HCT116 (cell line): ENCODE data around the gene HUNK. TPM values are rescaled to one million over a fixed set of nuclear protein-coding genes. Genes with fewer than 3 reads are reported as not detected.

Experiments
- ATAC-seq: fragments of 200-7000 bp; cut with Tn5 transposase; 2 replicates; pipeline ENCODE4 v1.9.1; 2020; ENCODE audit warnings: mild to moderate bottlenecking, moderate library complexity
- BruUV-seq: library from RNA; stranded (reverse); fragments of 400-500 nt; replicated peaks from 2 replicates; lab custom pipeline; 2021; lab: Mats Ljungman, UMichigan
- CTCF ChIA-PET: fragments of 300-600 bp; sonication (Branson Sonifier 250); formaldehyde crosslinking; loops from one replicate; lab custom pipeline; 2021; ENCODE audit warnings: antibody characterized with exemption; lab: Charles Lee
- POLR2A ChIA-PET: fragments of 300-600, 350-600 bp; sonication (Branson Sonifier 250); formaldehyde crosslinking; loops from one replicate; lab custom pipeline; 2021; ENCODE audit warnings: antibody characterized with exemption; lab: Charles Lee
- RAD21 ChIA-PET, 2 experiments: fragments of 300-600 bp; sonication (Branson Sonifier 250); formaldehyde crosslinking; loops; one replicate each; lab custom pipeline; 2023; ENCODE audit warnings: low total read pairs in 2 of 2; ENCODE audit not compliant: uncharacterized antibody in 2 of 2, unreplicated experiment in 2 of 2, low non-redundant PET in 1 of 2; lab: Charles Lee
- DNase-seq: peaks from one replicate; pipeline ENCODE4 v3.0.0-alpha.2; 2010; ENCODE audit warnings: low read depth, low spot score
- H2AFZ ChIP-seq: fragments of 200-600 bp; shearing (Covaris generic), sonication (generic); 2 replicates; pipeline ENCODE4 v1.6.1; 2017; ENCODE audit warnings: low read depth, mixed run types, mixed read lengths, antibody characterized with exemption, low read length; ENCODE audit not compliant: poor library complexity, severe bottlenecking
- H3K27ac ChIP-seq: 2 replicates; pipeline ENCODE4 v1.5.1; 2012; ENCODE audit warnings: low read depth, low read length
- H3K27me3 ChIP-seq: fragments of 200-600 bp; sonication (generic); 2 replicates; pipeline ENCODE4 v1.6.1; 2016; ENCODE audit warnings: mixed run types, low read length, mixed read lengths; ENCODE audit not compliant: insufficient read depth
- H3K36me3 ChIP-seq, 2 experiments: fragments of 200-500 bp in 1 of 2; fragments of 200-600 bp in 1 of 2; sonication (Bioruptor generic) in 1 of 2; sonication (generic) in 1 of 2; 2 replicates each; pipeline versions ENCODE4 v1.5.1 to v1.6.1; 2014 to 2016; ENCODE audit warnings: low read length in 2 of 2, inconsistent platforms in 1 of 2, mixed read lengths in 1 of 2, mixed run types in 1 of 2; ENCODE audit not compliant: insufficient read depth in 2 of 2, control insufficient read depth in 1 of 2
- H3K4me1 ChIP-seq, 2 experiments: fragments of 200-600 bp in 1 of 2; sonication (generic) in 1 of 2; 2 replicates each; pipeline versions ENCODE4 v1.5.1 to v1.6.1; 2012 to 2017; ENCODE audit warnings: low read length in 2 of 2, inconsistent platforms in 1 of 2, mild to moderate bottlenecking in 1 of 2, mixed read lengths in 1 of 2, mixed run types in 1 of 2, moderate library complexity in 1 of 2; ENCODE audit not compliant: insufficient read depth in 2 of 2, control insufficient read depth in 1 of 2
- H3K4me2 ChIP-seq: fragments of 200-600 bp; sonication (generic); 2 replicates; pipeline ENCODE4 v1.6.1; 2017; ENCODE audit warnings: mixed run types, low read length, mixed read lengths
- H3K4me3 ChIP-seq, 2 experiments: fragments of 200-600 bp in 1 of 2; sonication (generic) in 1 of 2; replicated peaks in 1 of 2; 2 replicates each; pipeline ENCODE4 v1.5.1; 2011 to 2016; ENCODE audit warnings: low read length in 2 of 2, control low read depth in 1 of 2, low read depth in 1 of 2, mild to moderate bottlenecking in 1 of 2, mixed read lengths in 1 of 2, mixed run types in 1 of 2
- H3K79me2 ChIP-seq: fragments of 200-600 bp; sonication (generic); 2 replicates; pipeline ENCODE4 v1.6.1; 2017; ENCODE audit warnings: mild to moderate bottlenecking, mixed run types, low read length, moderate library complexity, mixed read lengths; ENCODE audit not compliant: insufficient read depth
- H3K9ac ChIP-seq: fragments of 200-600 bp; sonication (generic); 2 replicates; pipeline ENCODE4 v1.6.1; 2016; ENCODE audit warnings: low read length, mixed read lengths
- H3K9me2 ChIP-seq: fragments of 200-600 bp; sonication (generic), shearing (Covaris generic); 2 replicates; pipeline ENCODE4 v1.6.1; 2017; ENCODE audit warnings: mixed run types, mild to moderate bottlenecking, moderate library complexity; ENCODE audit not compliant: insufficient read depth
- H3K9me3 ChIP-seq, 2 experiments: fragments of 200-500 bp in 1 of 2; fragments of 200-600 bp in 1 of 2; sonication (Bioruptor generic) in 1 of 2; sonication (generic) in 1 of 2; 2 replicates each; pipeline ENCODE4 v1.6.1; 2014 to 2017; ENCODE audit warnings: low read length in 2 of 2, mixed read lengths in 2 of 2, inconsistent platforms in 1 of 2, low read depth in 1 of 2, mild to moderate bottlenecking in 1 of 2, mixed run types in 1 of 2, moderate library complexity in 1 of 2; ENCODE audit not compliant: control insufficient read depth in 1 of 2, insufficient read depth in 1 of 2
- H4K20me1 ChIP-seq: fragments of 200-600 bp; sonication (generic), shearing (Covaris generic); 2 replicates; pipeline ENCODE4 v1.6.1; 2017; ENCODE audit warnings: mixed run types, mild to moderate bottlenecking, moderate library complexity; ENCODE audit not compliant: insufficient read depth
- ELF1 ChIP-seq: IDR thresholded peaks from 2 replicates; pipeline ENCODE4 v1.6.1; 2012; ENCODE audit warnings: low read depth, borderline replicate concordance
- EZH2phosphoT487 ChIP-seq: fragments of 200-600 bp; IDR thresholded peaks from 2 replicates; pipeline ENCODE4 v1.6.1; 2018; ENCODE audit warnings: antibody characterized with exemption, borderline replicate concordance
- FOSL1 ChIP-seq: IDR thresholded peaks from 2 replicates; pipeline ENCODE4 v1.6.1; 2012; ENCODE audit warnings: low read depth
- JUND ChIP-seq: IDR thresholded peaks from 2 replicates; pipeline ENCODE4 v1.6.1; 2012
- POLR2A ChIP-seq: IDR thresholded peaks from 2 replicates; pipeline ENCODE4 v1.7.0; 2011; ENCODE audit warnings: borderline replicate concordance; ENCODE audit not compliant: insufficient read depth, insufficient read length; ENCODE audit errors: extremely low read depth
- POLR2AphosphoS5 ChIP-seq: IDR thresholded peaks from 2 replicates; pipeline ENCODE4 v1.6.1; 2011; ENCODE audit warnings: mild to moderate bottlenecking, low read depth, low read length, moderate library complexity
- RAD21 ChIP-seq: IDR thresholded peaks from 2 replicates; pipeline ENCODE4 v1.6.1; 2012; ENCODE audit warnings: low read depth, mild to moderate bottlenecking
- SIN3A ChIP-seq: IDR thresholded peaks from 2 replicates; pipeline ENCODE4 v1.6.1; 2012; ENCODE audit warnings: low read depth
- TCF7L2 ChIP-seq: IDR thresholded peaks from 2 replicates; pipeline ENCODE4 v1.7.0; 2011; ENCODE audit warnings: borderline replicate concordance, inconsistent platforms; ENCODE audit not compliant: insufficient read depth, insufficient read length; ENCODE audit errors: extremely low read depth
- YY1 ChIP-seq: IDR thresholded peaks from 2 replicates; pipeline ENCODE4 v1.6.1; 2011; ENCODE audit warnings: low read length, low read depth, moderate library complexity, mild to moderate bottlenecking; ENCODE audit not compliant: insufficient replicate concordance; ENCODE audit errors: extremely low read depth
- ZFX ChIP-seq: fragments of 450-650 bp; IDR thresholded peaks from 2 replicates; pipeline ENCODE4 v1.6.1; 2017
- intact Hi-C: fragments of 100-400 bp; cut with micrococcal nuclease; formaldehyde crosslinking; loops from 2 replicates; pipeline ENCODE4 v1.10.0; 2022
- total RNA-seq: library from RNA; stranded (reverse); gene quantifications from one replicate; pipeline ENCODE4 v1.2.1, GENCODE V29; 2021; ENCODE audit not compliant: unreplicated experiment
- TF ChIP-seq, protein P1 (sequence below): IDR thresholded peaks from 2 replicates; pipeline ENCODE4 v1.6.1; 2012
- TF ChIP-seq, protein P2 (sequence below), 3 experiments: fragments of 200-600 bp in 1 of 3; sonication (generic) in 1 of 3; IDR thresholded peaks in 2 of 3; conservative IDR thresholded peaks in 1 of 3; 2 replicates each; pipeline ENCODE4 v1.5.1; 2012 to 2017; ENCODE audit warnings: low read depth in 2 of 3, low read length in 2 of 3, antibody characterized with exemption in 1 of 3, borderline replicate concordance in 1 of 3, control low read depth in 1 of 3, mild to moderate bottlenecking in 1 of 3, mixed read lengths in 1 of 3, mixed run types in 1 of 3, moderate library complexity in 1 of 3; ENCODE audit not compliant: insufficient read depth in 1 of 3
- TF ChIP-seq, protein P3 (sequence below): IDR thresholded peaks from 2 replicates; pipeline ENCODE4 v1.6.1; 2011; ENCODE audit warnings: mild to moderate bottlenecking, low read length, moderate library complexity; ENCODE audit not compliant: insufficient replicate concordance; ENCODE audit errors: extremely low read depth

Gene HUNK
- total RNA-seq, 1 experiment from 2014 or later, result not detected

DNA sequence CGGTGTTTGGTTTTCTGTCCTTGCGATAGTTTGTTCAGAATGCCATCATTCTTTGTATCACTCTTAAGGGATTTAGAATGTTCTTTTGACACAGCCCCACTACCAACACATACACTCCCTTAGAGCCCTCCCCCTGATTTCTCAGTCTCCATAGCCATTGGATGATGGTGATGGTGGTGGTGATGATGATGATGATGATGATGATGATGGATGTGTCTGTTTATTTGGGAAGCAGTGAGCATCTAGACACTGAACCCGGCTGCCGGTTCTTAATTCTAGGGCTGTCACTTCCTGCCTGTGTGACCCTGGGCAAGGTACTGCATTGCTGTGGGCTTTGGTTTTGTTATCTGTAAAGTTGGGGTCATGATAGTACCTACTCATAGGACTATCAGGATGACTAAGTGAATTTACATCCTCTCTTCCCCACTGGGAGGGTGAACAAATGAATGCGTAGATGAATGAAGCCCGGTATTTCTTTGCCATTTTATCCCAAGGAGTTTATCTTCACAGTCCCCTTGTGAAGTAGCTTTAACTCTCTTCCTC is 100.7 kb downstream of the HUNK start:
- no peaks in the 10 kb centered on the region for H4K20me1 ChIP-seq
- no peaks in the 10 kb centered on the region for H3K79me2 ChIP-seq
- no peaks in the 10 kb centered on the region for H3K36me3 ChIP-seq
- RAD21 ChIA-PET, result no interaction called here
- no peaks in the 10 kb centered on the region for H3K4me1 ChIP-seq
- no peaks in the 10 kb centered on the region for H3K9me3 ChIP-seq
- DNase-seq, result no peak
- no peak for ATAC-seq
- H2AFZ ChIP-seq, result no peak overlapping the region
- POLR2A ChIA-PET, result no interaction called here
- H3K4me3 ChIP-seq, result no peak overlapping the region
- H3K4me2 ChIP-seq, result no peak overlapping the region
- no peaks in the 10 kb centered on the region for H3K9me2 ChIP-seq
- H3K27me3 ChIP-seq, result peaks cover 54% of the 10 kb centered on the region
- intact Hi-C loops, result no loop called here
- CTCF ChIA-PET, result no interaction called here
- no TSS peak for BruUV-seq
- H3K27ac ChIP-seq, result no peak overlapping the region
- TF ChIP-seq JUND (no peak), EZH2phosphoT487 (no peak), YY1 (no peak), RAD21 (no peak), FOSL1 (no peak), ELF1 (no peak), POLR2AphosphoS5 (no peak), POLR2A (no peak), ZFX (no peak), SIN3A (no peak), TCF7L2 (no peak)
- TF ChIP-seq, protein P1, sequence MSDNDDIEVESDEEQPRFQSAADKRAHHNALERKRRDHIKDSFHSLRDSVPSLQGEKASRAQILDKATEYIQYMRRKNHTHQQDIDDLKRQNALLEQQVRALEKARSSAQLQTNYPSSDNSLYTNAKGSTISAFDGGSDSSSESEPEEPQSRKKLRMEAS, result no peak
- TF ChIP-seq, protein P2, sequence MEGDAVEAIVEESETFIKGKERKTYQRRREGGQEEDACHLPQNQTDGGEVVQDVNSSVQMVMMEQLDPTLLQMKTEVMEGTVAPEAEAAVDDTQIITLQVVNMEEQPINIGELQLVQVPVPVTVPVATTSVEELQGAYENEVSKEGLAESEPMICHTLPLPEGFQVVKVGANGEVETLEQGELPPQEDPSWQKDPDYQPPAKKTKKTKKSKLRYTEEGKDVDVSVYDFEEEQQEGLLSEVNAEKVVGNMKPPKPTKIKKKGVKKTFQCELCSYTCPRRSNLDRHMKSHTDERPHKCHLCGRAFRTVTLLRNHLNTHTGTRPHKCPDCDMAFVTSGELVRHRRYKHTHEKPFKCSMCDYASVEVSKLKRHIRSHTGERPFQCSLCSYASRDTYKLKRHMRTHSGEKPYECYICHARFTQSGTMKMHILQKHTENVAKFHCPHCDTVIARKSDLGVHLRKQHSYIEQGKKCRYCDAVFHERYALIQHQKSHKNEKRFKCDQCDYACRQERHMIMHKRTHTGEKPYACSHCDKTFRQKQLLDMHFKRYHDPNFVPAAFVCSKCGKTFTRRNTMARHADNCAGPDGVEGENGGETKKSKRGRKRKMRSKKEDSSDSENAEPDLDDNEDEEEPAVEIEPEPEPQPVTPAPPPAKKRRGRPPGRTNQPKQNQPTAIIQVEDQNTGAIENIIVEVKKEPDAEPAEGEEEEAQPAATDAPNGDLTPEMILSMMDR (IDR thresholded peaks at IDR 0.05 in 2 of 3, conservative IDR thresholded peaks at IDR 0.05 in 1 of 3; ENCODE audit: borderline replicate concordance in 1 of 3, insufficient read depth in 1 of 3, low read depth in 2 of 3, low read length in 2 of 3), result no peak
- TF ChIP-seq, protein P3, sequence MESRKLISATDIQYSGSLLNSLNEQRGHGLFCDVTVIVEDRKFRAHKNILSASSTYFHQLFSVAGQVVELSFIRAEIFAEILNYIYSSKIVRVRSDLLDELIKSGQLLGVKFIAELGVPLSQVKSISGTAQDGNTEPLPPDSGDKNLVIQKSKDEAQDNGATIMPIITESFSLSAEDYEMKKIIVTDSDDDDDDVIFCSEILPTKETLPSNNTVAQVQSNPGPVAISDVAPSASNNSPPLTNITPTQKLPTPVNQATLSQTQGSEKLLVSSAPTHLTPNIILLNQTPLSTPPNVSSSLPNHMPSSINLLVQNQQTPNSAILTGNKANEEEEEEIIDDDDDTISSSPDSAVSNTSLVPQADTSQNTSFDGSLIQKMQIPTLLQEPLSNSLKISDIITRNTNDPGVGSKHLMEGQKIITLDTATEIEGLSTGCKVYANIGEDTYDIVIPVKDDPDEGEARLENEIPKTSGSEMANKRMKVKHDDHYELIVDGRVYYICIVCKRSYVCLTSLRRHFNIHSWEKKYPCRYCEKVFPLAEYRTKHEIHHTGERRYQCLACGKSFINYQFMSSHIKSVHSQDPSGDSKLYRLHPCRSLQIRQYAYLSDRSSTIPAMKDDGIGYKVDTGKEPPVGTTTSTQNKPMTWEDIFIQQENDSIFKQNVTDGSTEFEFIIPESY, result no peak
- TF ChIP-seq, all 23 proteins: peak for 0
- H3K9ac ChIP-seq, result no peak overlapping the region
